ENCODE data around the gene LRRC27.
A peak's percentile ranks its signal among the peaks of the same experiment; 100 is the strongest.
"Not testable (repeated sequence)": the region's sequence is repeated elsewhere in the genome, so short reads cannot be mapped to it uniquely, and the experiment has no call there.

Gene LRRC27

GRCh38 chr10:132301371-132302330 lies 30.3 kb upstream of the LRRC27 start:
- no peak for DNase-seq

DNA sequence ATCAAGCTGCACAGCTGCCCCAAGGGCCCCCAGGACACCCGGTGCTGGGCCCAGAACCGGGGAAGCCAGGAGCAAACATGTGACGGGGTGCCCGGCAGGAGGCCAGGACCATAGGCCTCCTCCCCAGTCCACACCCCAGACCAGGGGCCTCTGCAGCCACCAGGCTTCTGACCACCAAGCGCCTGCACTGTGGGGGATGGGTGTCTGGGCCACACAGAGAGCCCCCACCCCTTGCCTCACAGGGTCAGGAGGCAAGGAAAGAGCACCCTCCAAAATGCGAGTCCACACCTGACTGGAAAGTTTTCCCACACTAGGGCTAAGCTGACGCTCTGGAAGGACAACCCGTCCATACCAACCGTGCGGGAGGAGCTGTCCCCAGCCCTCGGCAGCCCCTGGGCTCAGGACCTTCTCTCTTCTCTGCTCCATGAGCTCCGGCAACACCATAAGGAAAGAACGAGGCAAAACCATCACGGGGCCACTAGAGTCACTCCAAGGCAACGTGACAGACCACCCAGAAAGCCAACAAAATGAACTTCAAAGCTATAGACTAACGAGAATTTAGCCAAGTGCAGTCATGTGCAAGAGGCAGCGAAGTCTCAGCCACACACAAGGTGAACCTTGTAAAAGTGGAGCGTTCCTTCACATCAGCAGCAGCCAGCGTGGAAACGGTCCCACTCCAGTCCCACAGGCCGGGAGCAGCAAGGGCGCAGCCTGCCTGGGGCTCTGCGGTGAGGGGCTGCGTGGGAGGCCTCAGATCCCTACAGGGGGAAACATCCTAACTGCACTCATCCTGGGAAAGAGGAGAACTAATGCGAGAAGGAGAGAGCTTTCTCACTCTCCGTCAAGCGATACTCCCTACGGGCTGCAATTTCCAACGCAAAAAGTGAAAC lies 29.3 kb upstream of the LRRC27 start:
- DNase-seq: no peak

- no peak for DNase-seq
Observed at GRCh38 chr10:132303361-132304115, 28.5 kb upstream of the LRRC27 start.

DNA sequence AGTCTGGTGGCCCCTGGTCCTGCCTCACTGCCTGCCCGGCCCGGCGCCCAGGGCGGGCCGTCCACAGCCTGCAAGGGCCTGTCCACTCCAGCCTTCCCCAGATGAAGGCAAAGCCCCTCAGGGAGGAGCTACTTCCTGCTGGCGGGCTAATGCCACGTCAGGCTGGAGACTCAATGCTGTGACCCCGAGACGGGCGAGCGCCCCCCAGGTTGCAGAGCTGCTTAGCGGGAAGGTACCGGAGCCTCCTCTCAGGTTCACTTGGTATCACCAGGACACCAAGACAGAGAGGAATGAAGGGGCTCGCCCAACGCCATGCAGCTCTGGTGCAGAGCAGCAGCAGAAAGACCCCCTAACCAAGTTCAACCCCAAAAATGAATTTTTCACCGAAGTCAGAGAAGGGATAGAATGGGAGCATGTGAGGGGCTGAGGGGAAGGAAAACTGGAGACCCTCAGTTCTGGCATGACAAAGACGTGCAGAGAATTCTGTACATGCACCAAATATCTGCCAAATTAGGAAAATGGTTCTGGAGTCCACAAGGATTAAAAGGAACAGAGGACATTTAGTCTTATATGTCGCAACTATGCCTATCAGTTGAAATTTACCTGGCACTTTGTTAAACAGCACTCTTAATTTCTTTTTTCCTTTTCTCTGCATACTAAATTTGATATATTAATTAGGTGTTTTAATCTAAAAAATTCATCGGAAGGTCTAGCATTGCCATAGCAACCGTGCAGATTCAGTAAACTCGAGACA lies 27.1 kb upstream of the LRRC27 start:
- no peak for DNase-seq

GRCh38 chr10:132305654-132306342 lies 26.2 kb upstream of the LRRC27 start:
- DNase-seq: no peak

DNA sequence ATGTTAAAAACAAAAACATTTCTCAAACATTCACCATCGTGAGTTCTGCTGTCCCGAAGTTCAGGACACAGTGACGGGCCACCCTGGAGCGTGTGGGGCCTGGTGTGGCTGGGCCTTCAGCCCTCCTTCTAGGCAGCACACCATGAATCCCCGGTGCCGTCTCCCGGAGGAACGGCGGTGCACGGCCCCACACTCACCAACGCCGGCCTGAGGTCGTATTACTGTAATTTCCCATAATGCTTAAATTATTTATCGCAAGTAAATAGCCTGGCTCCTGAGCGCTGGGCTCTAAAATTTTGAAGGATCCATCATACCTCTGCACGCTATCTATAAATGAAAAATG lies 25.7 kb upstream of the LRRC27 start:
- no peak for DNase-seq

DNA sequence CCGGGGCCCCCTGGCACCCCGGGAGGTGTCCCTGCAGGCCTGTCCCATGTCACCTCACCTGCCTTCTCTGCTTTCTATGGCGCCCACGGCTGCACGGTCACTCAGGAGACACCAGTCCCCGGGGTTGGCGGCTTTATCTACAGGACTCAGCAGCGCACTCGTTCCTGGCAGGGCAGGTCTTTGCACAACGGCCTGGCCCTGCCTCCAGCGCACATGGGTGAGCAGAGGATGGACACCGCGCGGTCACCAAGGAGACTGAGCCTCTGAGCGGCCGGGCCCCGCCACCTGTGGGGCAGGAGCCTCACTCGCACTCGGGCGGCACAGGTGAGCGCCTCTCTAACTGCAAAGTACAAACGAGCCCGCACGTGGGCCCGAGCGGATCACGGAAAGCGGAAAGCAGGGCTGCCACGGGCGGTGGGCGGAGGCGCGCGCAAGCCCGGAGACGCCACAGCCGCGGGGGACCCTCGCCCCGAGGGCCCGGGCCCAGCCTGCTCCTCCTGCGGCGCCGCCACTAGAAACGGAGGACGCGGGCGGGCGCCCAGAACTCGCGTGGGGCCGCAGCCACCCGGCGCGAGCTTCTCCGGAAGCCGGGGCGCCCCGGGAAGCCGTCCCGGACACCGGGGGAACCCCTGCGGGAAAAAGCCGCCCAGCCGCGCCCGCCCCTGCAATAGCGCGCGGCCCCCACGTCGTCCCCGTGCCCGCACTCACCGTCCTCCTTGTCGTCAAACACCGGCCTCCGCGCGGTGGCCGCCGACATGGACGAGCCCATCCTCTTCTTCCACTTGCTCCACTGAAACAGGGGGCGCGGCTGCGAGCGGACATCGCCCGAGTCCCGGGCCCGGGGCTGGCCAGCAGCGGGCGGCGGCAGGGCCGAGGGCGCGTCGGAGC lies 24.9 kb upstream of the LRRC27 start:
- DNase-seq: no peak

DNA sequence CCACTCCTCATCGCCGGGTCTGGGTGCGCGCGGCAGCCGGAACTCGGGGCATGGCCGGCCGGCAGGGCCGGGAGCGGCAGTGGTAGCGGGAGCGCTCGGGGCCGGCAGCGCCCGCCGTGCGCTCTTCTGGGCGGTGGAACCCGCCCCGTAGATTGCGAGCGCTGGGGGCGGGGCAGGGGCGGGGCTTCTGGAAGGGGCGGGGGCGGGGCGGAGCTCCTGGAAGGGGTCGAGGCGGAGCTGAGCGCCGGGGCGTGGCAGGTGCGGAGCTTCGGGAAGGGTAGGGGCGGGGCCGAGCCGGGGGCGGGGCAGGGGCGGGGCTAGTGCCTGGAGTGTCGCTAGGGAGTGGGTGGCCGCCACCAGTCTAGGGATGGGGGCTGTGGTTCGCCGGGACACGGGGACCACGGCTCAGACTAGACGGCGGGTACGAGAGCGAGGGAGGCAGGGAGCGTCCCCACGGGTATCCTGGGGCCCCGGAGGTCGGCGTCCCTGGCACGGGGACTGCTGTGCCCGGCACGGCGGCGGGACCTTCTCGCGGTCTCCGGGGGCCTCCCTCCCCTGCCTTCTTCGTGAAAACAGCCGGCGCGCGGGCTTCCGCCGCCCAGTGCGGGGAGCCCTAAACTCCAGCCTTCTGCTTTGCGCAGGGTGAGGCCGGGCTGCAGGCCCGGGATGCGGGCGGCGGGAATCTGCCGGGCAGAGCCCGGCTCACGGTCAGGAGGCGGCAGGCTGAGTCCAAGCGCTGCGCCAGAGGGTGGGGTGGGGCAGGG lies 24.0 kb upstream of the LRRC27 start, which contains the start of gene STK32C:
TSS of gene STK32C (minus strand) at position 128 of the 764 bp plus-strand sequence. CDS start at position 11, 117 bp downstream.
- DNase-seq: peak; percentile 79

- DNase-seq: no peak
Observed at GRCh38 chr10:132308587-132309470, 23.2 kb upstream of the LRRC27 start.

- no peak for DNase-seq
Observed at GRCh38 chr10:132309471-132309865, 22.5 kb upstream of the LRRC27 start.

GRCh38 chr10:132309879-132310591 lies 22.0 kb upstream of the LRRC27 start:
- DNase-seq: no peak

DNA sequence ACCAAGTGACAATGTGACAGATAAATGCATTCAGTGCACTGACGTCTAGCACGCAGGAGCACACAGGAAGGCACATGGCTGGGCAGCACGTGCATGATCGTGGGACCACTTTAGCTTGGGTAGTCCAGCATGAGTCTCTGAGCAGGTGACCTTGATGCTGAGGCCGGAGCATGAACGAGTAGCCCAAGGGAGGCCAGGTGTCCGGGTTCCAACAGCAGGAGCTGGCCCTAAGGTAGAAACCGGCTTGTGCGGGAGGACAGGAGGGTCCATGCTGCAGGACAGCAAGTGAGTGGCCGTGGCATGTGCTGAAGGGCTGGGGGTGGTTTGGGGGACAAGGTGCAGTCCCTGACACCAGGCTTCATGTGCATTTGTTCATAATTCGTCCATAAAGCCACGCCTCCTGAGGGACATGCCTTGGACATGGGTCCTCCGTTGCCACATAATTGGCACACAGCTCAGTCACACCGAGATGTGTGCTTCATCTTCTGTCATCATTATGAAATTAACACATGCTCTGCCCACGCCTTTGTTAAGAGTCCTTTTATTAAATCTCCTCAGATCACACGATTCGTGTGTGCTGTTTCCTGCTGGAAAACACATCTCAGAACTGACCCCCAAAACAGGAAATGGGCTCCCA lies 21.2 kb upstream of the LRRC27 start:
- DNase-seq: no peak

GRCh38 chr10:132311338-132311939 lies 20.6 kb upstream of the LRRC27 start:
- no peak for DNase-seq

- DNase-seq: no peak
Observed at GRCh38 chr10:132313305-132313704, 18.7 kb upstream of the LRRC27 start.

DNA sequence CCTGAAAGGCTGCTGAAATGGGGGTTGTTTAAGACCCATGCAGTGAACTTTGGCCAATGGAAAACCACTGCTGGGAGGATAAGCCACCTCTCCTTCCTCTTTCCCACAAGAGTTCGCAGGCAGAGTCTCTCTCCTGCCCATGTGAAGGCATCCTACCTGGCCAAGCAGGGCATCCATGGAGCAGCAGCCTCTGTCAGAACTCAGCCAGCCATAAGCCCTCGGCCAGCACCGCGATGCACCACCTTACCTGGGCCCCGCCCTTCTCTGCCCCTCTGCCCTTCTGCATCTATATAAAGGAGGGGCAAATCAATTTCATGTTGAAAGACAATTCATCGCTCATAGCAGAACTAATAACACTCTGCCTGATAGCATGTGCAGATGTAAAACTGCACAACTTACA lies 18.1 kb upstream of the LRRC27 start:
- no peak for DNase-seq

DNA sequence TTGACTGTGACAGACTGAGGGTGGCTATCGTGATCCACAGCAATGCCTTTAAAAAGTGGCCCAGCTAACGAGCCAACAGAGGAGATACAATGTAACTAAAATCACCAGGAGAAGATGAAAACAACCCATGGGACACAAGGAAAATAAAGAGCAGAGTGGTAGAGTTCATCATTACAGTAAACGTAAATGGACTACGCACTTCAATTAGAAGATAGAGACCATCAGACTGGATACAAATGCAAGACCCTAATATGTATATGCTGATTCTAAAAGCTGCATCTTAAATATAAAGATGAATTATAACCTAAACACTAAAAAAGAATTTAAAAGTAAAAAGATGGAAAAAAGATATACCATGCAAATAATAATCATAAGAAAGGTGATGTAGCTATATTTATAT lies 17.7 kb upstream of the LRRC27 start:
- DNase-seq: no peak

GRCh38 chr10:132314881-132315280 lies 17.1 kb upstream of the LRRC27 start:
- DNase-seq: not testable (repeated sequence)
